HepG2 (cell line): ENCODE results near the gene SKI. TPM values are rescaled to one million over a fixed set of nuclear protein-coding genes. Genes with fewer than 3 reads are reported as not detected.

Experiments used
- CREB3 ChIP-seq: sonication (generic); formaldehyde crosslinking; IDR thresholded peaks from 2 replicates; pipeline ENCODE4 v1.5.0; 2020; ENCODE audit warnings: missing genetic modification reagents
- KAT8 ChIP-seq: IDR thresholded peaks from 2 replicates; pipeline ENCODE4 v1.6.1; 2016; ENCODE audit warnings: missing genetic modification reagents, missing compliant biosample characterization
- MYPOP ChIP-seq: sonication (generic); formaldehyde crosslinking; IDR thresholded peaks from 2 replicates; pipeline ENCODE4 v1.8.1; 2023; ENCODE audit warnings: mild to moderate bottlenecking, moderate library complexity, missing genetic modification reagents
- RORA ChIP-seq: sonication (generic); formaldehyde crosslinking; IDR thresholded peaks from 2 replicates; pipeline ENCODE4 v1.5.0; 2020; ENCODE audit warnings: mild to moderate bottlenecking, missing genetic modification reagents, moderate library complexity
- ZNF160 ChIP-seq: sonication (generic); formaldehyde crosslinking; IDR thresholded peaks from 2 replicates; pipeline ENCODE4 v1.8.0; 2022; ENCODE audit warnings: mild to moderate bottlenecking, inconsistent platforms, missing genetic modification reagents
- ZNF256 ChIP-seq: sonication (generic); formaldehyde crosslinking; conservative IDR thresholded peaks from 2 replicates; pipeline ENCODE4 v1.4.0; 2020; ENCODE audit warnings: missing genetic modification reagents
- ZNF407 ChIP-seq: sonication (generic); formaldehyde crosslinking; IDR thresholded peaks from one replicate; pipeline ENCODE4 v1.5.1; 2020; ENCODE audit warnings: mild to moderate bottlenecking, missing genetic modification reagents; ENCODE audit errors: not compliant biosample characterization
- ZNF768 ChIP-seq: sonication (generic); formaldehyde crosslinking; IDR thresholded peaks from 2 replicates; pipeline ENCODE4 v1.4.0; 2020; ENCODE audit warnings: missing genetic modification reagents
- ZNF777 ChIP-seq: sonication (generic); formaldehyde crosslinking; IDR thresholded peaks from 2 replicates; pipeline ENCODE4 v1.4.0; 2020; ENCODE audit warnings: missing genetic modification reagents
- ZNF792 ChIP-seq: IDR thresholded peaks from 2 replicates; pipeline ENCODE4 v1.6.1; 2016
- ZNF883 ChIP-seq: sonication (generic); formaldehyde crosslinking; IDR thresholded peaks from 2 replicates; pipeline ENCODE4 v1.5.1; 2020; ENCODE audit warnings: mild to moderate bottlenecking, missing genetic modification reagents; ENCODE audit errors: not compliant biosample characterization
- polyA plus RNA-seq, 8 experiments: library from polyadenylated mRNA; depleted of rRNA in 3 of 8; stranded (reverse) in 7 of 8; unstranded in 1 of 8; fragments of >200 nt; fragmentation: Illumina TruSeq in 4 of 8; extraction: Trizol in 4 of 8; gene quantifications; 2 replicates each; pipeline versions ENCODE4 v1.2.1 to v1.2.3, GENCODE V29; 2011 to 2016; ENCODE audit warnings: low read depth in 4 of 8, missing spikeins in 1 of 8, mixed read lengths in 1 of 8; ENCODE audit not compliant: insufficient read depth in 1 of 8
- total RNA-seq, 5 experiments: library from RNA; depleted of rRNA; stranded (reverse); fragments of >200 nt; fragmentation: Illumina TruSeq; extraction: Trizol; gene quantifications; 2 replicates each; pipeline ENCODE4 v1.2.3, GENCODE V29; 2016; ENCODE audit warnings: low read depth in 1 of 5

Gene SKI
- total and polyA plus RNA-seq, 2 of the 13 experiments (the other 11 are each of a cell fraction or from before 2014, with no cell fraction given), result 4.7 to 6.9 TPM

GRCh38 chr1:2227346-2228156 is 568 bp upstream of the SKI start (continued):
- TF ChIP-seq ZNF407 (no peak), ZNF256 (CRISPR knock-in tag) (no peak), KAT8 (CRISPR knock-in tag) (no peak), ZNF792 (CRISPR knock-in tag) (no peak), ZNF883 (CRISPR knock-in tag) (peak; percentile 40), ZNF777 (CRISPR knock-in tag) (peak; percentile 97), ZNF160 (0 out of 2 replicates have a peak, but pooled peaks have one; percentile 17), CREB3 (CRISPR knock-in tag) (no peak), RORA (CRISPR knock-in tag) (no peak), MYPOP (CRISPR knock-in tag) (peak; percentile 72; the same call in 1 of the 2 replicates), ZNF768 (CRISPR knock-in tag) (peak; percentile 55; the same call in 1 of the 2 replicates)
